NCI-H2171 treated with DMSO at 0.1 percent for 48 hours (cell line): Measurements from ENCODE around the gene FLYWCH1.

ENCODE experiments used
- DNase-seq: peaks from one replicate; lab custom pipeline; 2025; lab: John Stamatoyannopoulos, UW

Gene FLYWCH1

GRCh38 chr16:2968738-2969544 lies 57.2 kb downstream of the FLYWCH1 start, which contains the start of gene PAQR4:
Gene PAQR4 (plus strand): TSS chr16:2969348. CDS start chr16:2969675, 327 bp downstream.
- peak; percentile 85 for DNase-seq

- DNase-seq: peak; percentile 66
These were observed 58.1 kb downstream of the FLYWCH1 start for GRCh38 chr16:2969545-2970521.

DNA sequence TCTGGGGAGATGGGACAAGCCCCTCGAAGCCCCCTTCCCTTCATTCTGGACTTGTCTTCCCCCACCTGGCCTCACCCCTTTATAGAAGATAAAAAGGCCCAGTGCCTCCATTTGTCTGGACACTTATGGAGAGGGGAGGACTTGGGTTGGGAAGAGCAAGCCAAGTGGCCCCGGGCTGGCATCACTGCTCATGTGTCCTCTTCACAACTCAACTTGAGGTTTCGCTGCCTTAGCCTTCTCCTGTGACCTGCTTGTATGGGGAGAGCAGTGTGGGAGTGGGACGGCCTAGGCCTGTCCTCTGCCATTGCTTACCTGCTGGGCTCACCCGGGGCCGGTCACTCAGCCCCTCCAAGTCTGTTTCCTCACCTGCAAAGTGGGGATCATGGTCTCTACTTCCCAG lies 58.8 kb downstream of the FLYWCH1 start:
- no peak for DNase-seq

DNA sequence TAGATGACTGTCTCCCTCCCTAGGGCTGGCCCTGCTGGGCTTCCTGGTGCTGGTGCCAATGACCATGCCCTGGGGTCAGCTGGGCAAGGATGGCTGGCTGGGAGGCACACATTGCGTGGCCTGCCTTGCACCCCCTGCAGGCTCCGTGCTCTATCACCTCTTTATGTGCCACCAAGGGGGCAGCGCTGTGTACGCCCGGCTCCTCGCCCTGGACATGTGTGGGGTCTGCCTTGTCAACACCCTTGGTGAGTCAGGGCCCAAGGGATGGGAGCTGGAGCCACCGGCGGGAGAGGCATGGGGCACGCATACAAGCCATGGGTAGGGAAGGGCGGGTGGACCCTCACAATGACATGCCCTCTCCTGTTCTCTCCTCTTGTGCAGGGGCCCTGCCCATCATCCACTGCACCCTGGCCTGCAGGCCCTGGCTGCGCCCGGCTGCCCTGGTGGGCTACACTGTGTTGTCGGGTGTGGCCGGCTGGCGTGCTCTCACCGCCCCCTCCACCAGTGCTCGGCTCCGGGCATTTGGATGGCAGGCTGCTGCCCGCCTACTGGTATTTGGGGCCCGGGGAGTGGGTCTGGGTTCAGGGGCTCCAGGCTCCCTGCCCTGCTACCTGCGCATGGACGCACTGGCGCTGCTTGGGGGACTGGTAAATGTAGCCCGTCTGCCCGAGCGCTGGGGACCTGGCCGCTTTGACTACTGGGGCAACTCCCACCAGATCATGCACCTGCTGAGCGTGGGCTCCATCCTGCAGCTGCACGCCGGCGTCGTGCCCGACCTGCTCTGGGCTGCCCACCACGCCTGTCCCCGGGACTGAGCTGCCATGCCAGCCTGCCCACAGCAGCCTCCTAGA lies 59.6 kb downstream of the FLYWCH1 start:
- no peak for DNase-seq

- DNase-seq: no peak
These were observed 60.5 kb downstream of the FLYWCH1 start for GRCh38 chr16:2971985-2972784.

GRCh38 chr16:2973093-2973492 lies 61.4 kb downstream of the FLYWCH1 start:
- DNase-seq: no peak

GRCh38 chr16:2973605-2974318 lies 62.0 kb downstream of the FLYWCH1 start:
- DNase-seq: no peak

DNA sequence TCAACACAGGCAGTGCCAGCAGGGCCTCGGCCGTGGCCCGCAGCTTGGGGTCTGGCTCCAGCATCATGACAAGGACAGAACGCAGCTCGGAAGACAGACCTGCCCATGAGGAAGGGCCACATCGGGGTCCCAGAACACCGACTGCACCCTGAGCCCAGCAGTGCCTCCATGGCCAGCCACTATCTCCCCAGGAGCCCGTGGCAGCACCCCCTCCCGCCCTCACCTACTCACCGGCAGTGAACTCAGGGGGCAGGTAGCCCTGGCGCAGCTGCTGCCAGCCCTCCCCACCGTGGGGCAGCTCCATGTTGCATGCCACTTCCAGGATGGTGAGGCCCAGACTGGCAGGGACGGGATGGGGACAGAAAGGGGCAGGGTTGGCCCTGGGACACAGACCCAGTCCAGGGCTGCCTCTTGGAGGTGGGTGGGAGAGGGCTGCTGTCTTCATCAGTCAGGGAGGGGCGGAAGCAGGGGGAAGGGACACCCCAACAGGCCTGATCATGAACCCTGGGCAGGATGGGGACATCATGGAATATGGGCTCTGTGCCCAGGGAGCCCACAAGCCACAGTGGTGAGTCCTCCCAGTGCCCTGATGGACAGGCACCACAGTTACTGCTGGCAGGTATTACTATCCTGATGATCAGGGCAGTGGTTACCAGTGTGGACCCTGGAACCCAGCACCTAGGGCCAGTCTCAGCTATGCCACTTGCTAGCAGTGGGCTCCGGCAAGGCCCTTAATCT lies 62.8 kb downstream of the FLYWCH1 start:
- DNase-seq: no peak

DNA sequence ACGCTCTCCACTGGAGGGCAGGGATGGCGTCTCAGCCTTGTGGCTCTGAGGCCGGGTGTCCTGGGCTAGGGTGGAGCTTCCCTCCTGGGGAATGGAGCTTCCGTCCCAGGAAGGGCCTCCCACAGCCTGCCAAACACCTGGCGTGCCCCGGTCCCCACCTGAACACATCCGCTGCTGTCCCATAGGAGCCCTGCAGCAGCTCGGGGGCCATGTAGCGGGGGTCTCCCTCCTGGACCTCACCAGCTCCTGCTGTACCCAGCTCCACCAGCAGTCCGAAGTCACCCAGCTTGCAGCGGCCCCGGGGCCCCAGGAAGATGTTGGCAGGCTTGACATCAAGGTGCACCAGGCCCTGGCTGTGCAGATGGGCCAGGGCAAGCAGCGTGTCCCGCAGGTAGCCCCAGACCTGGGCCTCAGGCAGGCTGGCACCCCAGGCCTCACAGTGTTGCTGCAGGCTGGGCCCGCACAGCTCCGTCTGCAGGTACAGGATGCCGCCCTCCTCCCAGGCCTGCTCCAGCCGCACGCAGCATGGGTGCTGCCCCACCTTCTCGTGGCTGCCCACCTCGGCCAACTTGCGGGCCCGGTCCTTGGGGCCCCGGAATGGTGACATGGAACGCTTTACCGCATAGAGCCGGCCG lies 63.5 kb downstream of the FLYWCH1 start:
- DNase-seq: no peak

GRCh38 chr16:2976201-2976600 lies 64.5 kb downstream of the FLYWCH1 start:
- no peak for DNase-seq

GRCh38 chr16:2976673-2977072 lies 64.9 kb downstream of the FLYWCH1 start:
- DNase-seq: no peak

DNA sequence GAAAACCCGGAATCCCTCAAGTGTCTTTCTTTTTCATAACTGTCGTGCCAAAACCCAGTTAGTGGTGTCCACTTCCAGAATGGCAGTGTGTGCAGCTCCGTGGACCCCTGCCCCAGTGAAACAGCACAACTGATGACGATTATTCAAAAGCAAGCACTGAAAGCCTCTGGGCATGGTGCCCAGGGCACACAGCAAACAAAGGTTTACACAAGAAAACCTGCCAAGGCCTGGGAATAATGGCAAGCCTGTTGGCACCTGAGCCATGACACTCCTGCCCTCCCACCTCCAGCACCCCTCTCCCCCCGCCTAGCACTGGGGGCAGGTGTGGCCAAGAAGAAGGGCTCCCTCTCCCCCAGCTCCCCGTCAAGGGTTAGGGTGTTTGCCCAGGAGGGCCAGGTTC lies 65.7 kb downstream of the FLYWCH1 start:
- no peak for DNase-seq

- DNase-seq: no peak
These were observed 68.0 kb downstream of the FLYWCH1 start for GRCh38 chr16:2979669-2980226.

- peak; percentile 83 for DNase-seq
These were observed 68.8 kb downstream of the FLYWCH1 start, which contains the start of gene PKMYT1 for GRCh38 chr16:2980227-2981176. Gene PKMYT1 (minus strand): TSS chr16:2980446. CDS start chr16:2979657, 789 bp downstream.

- DNase-seq: no peak
These were observed 69.6 kb downstream of the FLYWCH1 start for GRCh38 chr16:2981177-2981898.

- no peak for DNase-seq
These were observed 70.1 kb downstream of the FLYWCH1 start for GRCh38 chr16:2981899-2982250.

GRCh38 chr16:2982402-2982801 lies 70.7 kb downstream of the FLYWCH1 start:
- no peak for DNase-seq
